Measurements from ENCODE around the gene GAB2. TPM values are rescaled to one million over a fixed set of nuclear protein-coding genes. Genes with fewer than 3 reads are reported as not detected.

GAB2 gene
- total RNA-seq, 2 experiments from 2014 or later, result 10.7 to 11.9 TPM

DNA sequence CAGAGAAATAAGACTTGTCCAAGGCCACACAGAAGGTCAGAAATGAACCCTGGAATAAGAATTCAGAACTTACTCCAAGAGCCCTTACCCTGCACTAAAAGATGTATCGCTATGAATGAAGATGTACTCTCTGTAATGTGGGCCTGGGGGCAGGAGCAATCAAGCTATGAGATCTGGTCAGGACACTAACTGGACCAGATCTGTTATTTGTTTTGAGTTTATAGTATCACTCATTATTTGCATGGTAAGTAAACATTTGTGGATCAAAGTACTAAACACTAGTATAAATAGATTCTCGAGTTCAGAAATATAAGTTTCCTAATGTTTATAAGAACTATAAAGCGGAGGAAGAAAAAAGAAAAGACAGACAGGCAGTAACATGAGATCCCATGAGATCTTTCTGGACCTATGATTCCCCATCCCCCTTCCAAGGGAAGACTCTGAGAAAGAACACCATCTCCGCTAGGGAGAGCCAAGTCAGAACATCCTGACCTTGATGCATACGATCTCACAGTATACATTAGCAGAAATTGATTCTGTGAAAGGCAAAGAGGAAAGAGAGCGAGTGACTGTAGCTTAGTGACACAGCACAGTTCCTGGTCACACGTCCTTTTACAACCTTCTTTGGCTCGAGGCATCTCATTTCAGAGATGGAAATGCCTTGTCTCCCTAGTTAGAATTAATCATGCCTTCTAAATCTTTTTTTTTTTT lies 157.7 kb downstream of the GAB2 start:
- DNase-seq, result no peak
- TF ChIP-seq CTCF (IDR thresholded peaks at IDR 0.05), result no peak
- intact Hi-C loops (cut with DNase I, micrococcal nuclease), result loop anchor here in 1 of 2 experiments (5.0 kb wide), 1 partner anchor 87 kb away; no protein-coding TSS in a partner anchor
- Histone ChIP-seq H3K9me3 (ENCODE audit: control insufficient read depth in 1 of 2, insufficient read depth in 1 of 2, low read length in 2 of 2) (no peaks in the 10 kb centered on the region), H3K36me3 (ENCODE audit: insufficient read depth, low read length) (no peaks in the 10 kb centered on the region), H3K4me1 (ENCODE audit: insufficient read depth, low read length) (no peaks in the 10 kb centered on the region), H3K27me3 (ENCODE audit: control insufficient read depth in 1 of 2, insufficient read depth in 2 of 2, low read length in 2 of 2) (no peaks in the 10 kb centered on the region), H3K4me3 (ENCODE audit: low read length) (no peak overlapping the region), H3K27ac (ENCODE audit: low read depth in 1 of 2, low read length in 2 of 2) (no peak overlapping the region)
- Mint-ChIP-seq H3K36me3 (ENCODE audit: low read depth) (no peaks in the 10 kb centered on the region), H3K27ac (no peak overlapping the region), H3K9me3 (no peaks in the 10 kb centered on the region), H3K4me3 (no peak overlapping the region), H3K4me1 (ENCODE audit: low read depth) (no peaks in the 10 kb centered on the region), H3K27me3 (no peaks in the 10 kb centered on the region)
- ChIA-PET POLR2A (no interaction called here), CTCF (no interaction called here)
- no peak for ATAC-seq (ENCODE audit: poor library complexity)

- TF ChIP-seq CTCF (IDR thresholded peaks at IDR 0.05), result no peak
- no peaks in the 10 kb centered on the region for H3K27me3 Mint-ChIP-seq
- no peaks in the 10 kb centered on the region for H3K9me3 Mint-ChIP-seq
- no peak overlapping the region for H3K27ac ChIP-seq (ENCODE audit: low read depth in 1 of 2, low read length in 2 of 2)
- no peak overlapping the region for H3K4me3 Mint-ChIP-seq
- H3K9me3 ChIP-seq (ENCODE audit: control insufficient read depth in 1 of 2, insufficient read depth in 1 of 2, low read length in 2 of 2), result no peaks in the 10 kb centered on the region
- no peaks in the 10 kb centered on the region for H3K4me1 Mint-ChIP-seq (ENCODE audit: low read depth)
- ChIA-PET POLR2A (no interaction called here), CTCF (interaction anchor here (1.0 kb wide), 1 partner anchor 80 kb away, joined by 3 read pairs; no protein-coding TSS in a partner anchor)
- intact Hi-C loops (cut with DNase I, micrococcal nuclease), result no loop called here
- DNase-seq (no peak), ATAC-seq (ENCODE audit: poor library complexity) (no peak)
- no peaks in the 10 kb centered on the region for H3K36me3 ChIP-seq (ENCODE audit: insufficient read depth, low read length)
- no peaks in the 10 kb centered on the region for H3K4me1 ChIP-seq (ENCODE audit: insufficient read depth, low read length)
- no peaks in the 10 kb centered on the region for H3K36me3 Mint-ChIP-seq (ENCODE audit: low read depth)
- H3K4me3 ChIP-seq (ENCODE audit: low read length), result no peak overlapping the region
- H3K27me3 ChIP-seq (ENCODE audit: control insufficient read depth in 1 of 2, insufficient read depth in 2 of 2, low read length in 2 of 2), result no peaks in the 10 kb centered on the region
- H3K27ac Mint-ChIP-seq, result no peak overlapping the region
These were observed 160.0 kb downstream of the GAB2 start for GRCh38 chr11:78257654-78258053.

DNA sequence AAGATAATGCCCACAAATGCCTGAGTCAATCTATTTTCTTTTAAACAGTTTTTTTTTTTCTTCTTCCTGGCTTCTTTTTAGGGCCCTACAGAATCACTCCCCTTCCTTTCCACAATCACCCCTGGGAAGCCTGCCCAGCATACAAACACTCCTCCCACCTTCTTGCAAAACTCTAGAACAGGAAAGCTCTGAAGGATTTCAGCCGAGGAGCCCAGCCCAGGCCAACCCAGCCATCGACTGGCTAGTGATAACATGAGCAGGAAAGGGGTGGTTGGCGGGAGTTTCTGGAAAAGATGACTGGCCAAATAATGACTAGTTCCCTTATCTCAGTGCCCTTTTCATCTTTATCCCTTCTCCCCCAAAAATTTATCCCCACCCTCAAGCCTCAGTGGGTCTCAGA lies 160.7 kb downstream of the GAB2 start:
- no peak overlapping the region for H3K4me3 ChIP-seq (ENCODE audit: low read length)
- no peak for ATAC-seq (ENCODE audit: poor library complexity)
- Mint-ChIP-seq H3K4me3 (no peak overlapping the region), H3K27me3 (no peaks in the 10 kb centered on the region), H3K27ac (no peak overlapping the region), H3K36me3 (ENCODE audit: low read depth) (no peaks in the 10 kb centered on the region), H3K4me1 (ENCODE audit: low read depth) (no peaks in the 10 kb centered on the region), H3K9me3 (no peaks in the 10 kb centered on the region)
- no peak overlapping the region for H3K27ac ChIP-seq (ENCODE audit: low read depth in 1 of 2, low read length in 2 of 2)
- no peaks in the 10 kb centered on the region for H3K4me1 ChIP-seq (ENCODE audit: insufficient read depth, low read length)
- ChIA-PET CTCF (interaction anchor here (1.0 kb wide), 1 partner anchor 79 kb away, joined by 3 read pairs; no protein-coding TSS in a partner anchor), POLR2A (no interaction called here)
- H3K36me3 ChIP-seq (ENCODE audit: insufficient read depth, low read length), result no peaks in the 10 kb centered on the region
- intact Hi-C loops (cut with DNase I, micrococcal nuclease), result no loop called here
- no peaks in the 10 kb centered on the region for H3K27me3 ChIP-seq (ENCODE audit: control insufficient read depth in 1 of 2, insufficient read depth in 2 of 2, low read length in 2 of 2)
- H3K9me3 ChIP-seq (ENCODE audit: control insufficient read depth in 1 of 2, insufficient read depth in 1 of 2, low read length in 2 of 2), result no peaks in the 10 kb centered on the region
- no peak for DNase-seq
- no peak for TF ChIP-seq CTCF (IDR thresholded peaks at IDR 0.05)

Measured in CD4-positive, alpha-beta T cell (primary cell).